SK-MEL-5 (cell line): ENCODE results near the gene COL5A1. TPM values are rescaled to one million over a fixed set of nuclear protein-coding genes. Genes with fewer than 3 reads are reported as not detected.

Source experiments
- DNase-seq: peaks from one replicate; pipeline ENCODE4 v3.0.0-alpha.2; 2016; ENCODE audit warnings: low read depth, low spot score
- in situ Hi-C: cut with HindIII; loops from 2 replicates; pipeline ENCODE4 v1.10.0; 2016; ENCODE audit warnings: low sequenced_read_pairs, high pct_unique_total_duplicates, low pct_unique_long_range_greater_than_20kb
- total RNA-seq: library from RNA; depleted of rRNA; stranded (reverse); fragments of >200 nt; shearing (Covaris generic); gene quantifications from 2 replicates; pipeline ENCODE4 v1.2.3, GENCODE V29; 2014

The COL5A1 gene
- total RNA-seq, 1 experiment from 2014 or later = not detected

DNA sequence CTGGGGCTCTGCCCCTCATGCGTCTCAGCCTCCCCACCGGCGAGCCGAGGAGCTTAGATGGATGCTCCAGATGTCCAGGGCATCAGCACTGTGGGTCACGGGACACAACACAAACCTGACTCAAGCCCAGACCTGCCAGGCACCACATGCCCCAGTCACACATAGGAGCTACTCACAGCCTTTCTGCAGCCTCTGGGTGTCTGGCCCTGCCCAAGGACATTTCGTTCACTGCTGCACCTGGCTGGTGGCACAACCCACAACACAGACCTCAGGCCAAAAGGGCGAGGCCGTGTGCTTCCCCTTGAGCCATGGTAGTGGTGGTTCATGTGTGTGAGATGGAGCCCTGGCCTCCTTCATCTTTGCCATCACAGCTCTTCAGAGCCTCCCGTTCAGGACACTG is 149.4 kb downstream of the COL5A1 start:
- DNase-seq = no peak
- in situ Hi-C loops = no loop called here

DNA sequence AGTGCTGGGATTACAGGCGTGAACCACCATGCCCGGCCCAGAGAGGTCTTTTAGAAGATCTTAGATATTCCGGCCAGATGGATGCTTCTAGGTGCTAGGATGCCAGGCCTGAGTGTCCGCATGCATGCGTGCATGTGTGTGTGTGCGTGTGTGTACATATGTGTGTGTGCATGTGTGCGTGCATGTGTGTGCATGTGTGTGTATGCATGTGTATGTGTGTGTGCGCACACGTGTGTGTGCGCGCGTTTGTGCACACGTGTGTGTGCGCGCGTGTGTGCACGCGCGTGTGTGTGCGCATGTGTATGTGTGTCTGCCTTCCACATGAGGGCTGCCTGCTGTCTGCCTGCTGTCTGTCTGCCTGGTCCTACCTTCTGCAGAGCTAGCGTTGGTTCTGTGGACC is 151.0 kb downstream of the COL5A1 start:
- in situ Hi-C loops = no loop called here
- DNase-seq = no peak

DNA sequence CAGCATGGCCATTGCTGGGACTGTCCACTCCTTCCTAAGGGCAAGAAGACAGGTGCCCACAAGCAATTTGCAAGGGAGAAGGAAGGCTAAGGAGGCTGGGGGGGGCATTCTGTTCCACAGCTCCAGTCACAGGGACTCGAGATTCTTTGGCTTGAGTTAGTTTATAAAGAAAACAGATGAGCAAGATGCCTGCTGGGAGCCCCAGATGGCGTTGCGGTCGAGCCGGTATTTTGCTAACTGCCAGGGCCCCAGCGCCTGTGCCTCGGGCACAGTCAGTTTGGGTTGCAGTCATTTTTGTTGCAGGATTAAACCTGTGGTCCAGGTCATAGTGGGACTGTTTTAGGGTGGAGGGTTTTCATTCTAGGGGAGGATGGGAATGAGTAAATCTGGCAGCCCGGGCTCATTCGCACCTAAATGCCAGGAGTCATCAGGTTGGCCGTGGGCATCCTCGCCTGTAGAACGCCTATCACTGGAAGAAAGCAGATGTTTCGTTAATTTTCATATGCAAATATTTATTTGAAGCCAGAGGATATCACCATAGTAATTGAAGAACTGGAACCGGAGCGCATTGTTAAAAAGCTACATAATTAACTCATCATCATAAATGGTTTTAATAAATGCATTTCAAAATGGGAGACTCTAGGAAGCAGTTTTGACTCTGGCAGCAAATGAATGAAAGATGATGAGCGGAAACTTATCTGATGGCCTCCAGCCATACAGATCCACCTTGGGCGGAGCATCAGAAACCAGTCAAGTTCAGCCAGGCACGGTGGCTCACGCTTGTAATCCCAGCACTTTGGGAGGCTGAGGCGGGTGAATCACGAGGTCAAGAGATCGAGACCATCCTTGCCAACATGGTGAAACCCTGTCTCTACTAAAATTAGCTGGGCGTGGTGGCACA is 151.9 kb downstream of the COL5A1 start:
- DNase-seq = no peak
- in situ Hi-C loops = no loop called here

DNA sequence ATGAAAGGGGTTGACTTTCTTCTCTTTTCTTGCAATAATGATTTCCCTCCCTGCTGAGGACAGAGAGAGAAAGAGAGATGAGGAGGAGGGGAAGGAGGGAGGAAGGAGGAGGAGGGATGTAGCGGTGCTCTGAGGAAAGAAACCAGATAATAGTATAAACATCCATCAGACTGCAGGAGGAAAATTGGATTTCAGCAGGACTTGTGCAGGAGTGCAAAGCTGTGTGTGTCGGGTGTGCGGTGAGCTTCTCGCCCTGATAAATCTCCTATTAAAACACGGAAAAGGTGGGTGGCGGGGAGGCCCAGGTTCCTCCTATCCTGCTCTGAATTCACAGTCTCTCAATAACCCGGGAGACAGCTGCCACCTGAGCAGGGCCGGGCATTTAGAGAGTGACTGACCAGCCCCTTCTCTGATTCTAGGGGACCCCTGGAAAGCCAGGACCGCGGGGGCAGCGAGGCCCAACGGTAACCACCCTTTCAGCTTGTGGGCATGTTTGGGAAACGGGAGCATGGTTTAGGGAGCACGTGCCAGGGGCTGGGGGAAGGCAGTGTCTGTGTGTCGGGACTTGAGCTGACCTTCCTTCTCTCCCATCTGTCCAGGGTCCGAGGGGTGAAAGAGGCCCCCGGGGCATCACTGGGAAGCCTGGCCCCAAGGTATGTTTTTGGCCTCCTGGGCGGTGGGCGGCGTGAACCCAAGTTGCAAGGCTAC is 153.2 kb downstream of the COL5A1 start:
- in situ Hi-C loops = no loop called here
- no peak for DNase-seq

DNA sequence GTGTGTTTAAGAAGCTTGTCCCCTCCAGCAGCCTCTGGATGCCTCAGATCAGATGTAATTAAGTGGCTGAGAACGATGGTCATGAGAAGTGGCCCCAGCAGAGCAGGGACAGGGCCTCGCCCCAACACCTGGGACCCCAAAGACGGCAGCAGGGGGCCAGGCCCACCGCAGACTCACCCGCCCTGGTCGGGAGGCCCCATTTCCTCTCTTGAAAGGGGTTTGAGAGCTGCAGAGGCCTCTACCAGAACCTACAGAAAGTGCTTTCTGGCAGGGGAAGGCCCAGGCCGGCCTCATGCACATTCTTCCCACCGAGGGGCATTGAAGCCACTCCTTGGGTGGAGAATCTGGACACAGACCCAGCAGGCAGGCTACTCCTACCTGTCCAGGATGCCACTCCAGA is 153.8 kb downstream of the COL5A1 start:
- in situ Hi-C loops = no loop called here
- DNase-seq = no peak

DNA sequence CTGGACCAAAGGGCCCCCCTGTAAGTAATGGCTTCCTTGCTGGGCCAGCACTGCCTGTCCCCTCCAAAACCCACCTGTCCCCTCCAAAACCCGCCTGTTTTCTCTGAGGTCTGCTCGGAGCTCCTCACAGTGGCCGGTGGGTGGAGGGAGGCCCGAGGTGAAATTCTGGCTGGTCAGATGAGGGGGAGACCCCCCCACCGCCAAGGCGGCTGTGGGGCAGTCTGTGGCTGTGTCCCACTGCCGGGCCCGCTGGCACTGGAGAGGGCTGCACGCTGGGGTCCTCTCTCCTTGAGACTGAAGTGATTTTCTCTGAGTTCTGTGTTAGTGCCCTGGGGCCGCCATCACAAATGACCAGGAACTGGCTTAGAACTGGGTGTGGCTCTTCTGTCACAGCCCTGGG is 155.3 kb downstream of the COL5A1 start:
- in situ Hi-C loops = no loop called here
- no peak for DNase-seq

DNA sequence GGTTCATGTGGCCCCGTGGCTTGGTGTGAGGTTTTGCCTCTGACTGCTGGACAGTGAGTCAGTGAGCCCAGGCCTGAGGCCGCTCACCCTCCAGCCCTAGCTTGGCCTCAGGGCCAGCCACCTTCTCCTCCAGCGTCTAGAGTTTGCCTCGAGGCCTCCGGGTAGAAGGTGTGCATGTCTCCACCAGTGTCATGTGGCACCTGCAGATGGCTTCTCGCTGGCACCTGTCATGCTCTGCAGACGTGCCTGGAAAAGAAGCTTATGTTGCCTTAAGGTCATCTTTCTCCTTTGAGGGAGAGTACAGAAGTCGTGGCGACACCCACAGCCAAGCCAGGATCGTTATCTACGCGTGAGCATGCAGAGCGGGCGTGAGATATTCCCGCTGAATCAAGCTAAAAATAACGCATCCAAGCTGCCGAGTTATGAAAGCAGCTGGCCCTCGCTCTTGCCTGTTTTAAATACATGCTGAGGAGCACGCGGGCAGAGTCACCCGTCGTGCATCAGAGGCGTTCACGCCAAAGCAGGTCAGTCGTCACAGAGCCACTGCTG is 159.3 kb downstream of the COL5A1 start:
- in situ Hi-C loops = no loop called here

DNA sequence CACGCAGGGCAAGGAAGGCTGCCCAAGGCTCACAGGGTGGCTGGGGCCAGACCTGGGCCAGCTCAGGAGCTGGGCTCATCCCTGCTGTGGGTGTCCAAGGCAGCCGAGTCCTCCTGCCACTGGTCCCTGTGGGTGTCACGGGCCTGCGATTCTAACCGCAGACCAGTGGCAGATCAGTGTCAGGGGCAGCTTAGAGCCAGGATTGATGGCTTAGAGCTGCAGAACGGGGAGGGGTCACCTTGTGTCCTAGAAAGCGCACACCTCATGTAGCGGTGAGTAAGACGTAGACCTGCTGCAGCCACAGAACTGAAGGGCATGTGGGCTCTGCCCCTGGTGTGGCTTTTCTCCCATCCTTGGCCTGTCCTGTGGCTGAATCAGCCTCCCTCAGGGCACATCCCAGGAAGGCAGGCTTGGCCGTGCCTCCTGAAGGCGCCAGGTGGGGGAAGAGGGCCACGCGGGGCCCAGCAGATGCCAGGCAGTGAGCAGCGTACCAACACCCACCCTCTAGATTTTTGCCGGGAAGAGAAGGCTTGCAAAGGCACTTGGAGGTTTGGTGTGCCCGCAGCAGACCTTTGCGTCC is 160.7 kb downstream of the COL5A1 start:
- DNase-seq = no peak
- in situ Hi-C loops = no loop called here

More for the DNA sequence above, 159.3 kb downstream of the COL5A1 start:
- DNase-seq = no peak

DNA sequence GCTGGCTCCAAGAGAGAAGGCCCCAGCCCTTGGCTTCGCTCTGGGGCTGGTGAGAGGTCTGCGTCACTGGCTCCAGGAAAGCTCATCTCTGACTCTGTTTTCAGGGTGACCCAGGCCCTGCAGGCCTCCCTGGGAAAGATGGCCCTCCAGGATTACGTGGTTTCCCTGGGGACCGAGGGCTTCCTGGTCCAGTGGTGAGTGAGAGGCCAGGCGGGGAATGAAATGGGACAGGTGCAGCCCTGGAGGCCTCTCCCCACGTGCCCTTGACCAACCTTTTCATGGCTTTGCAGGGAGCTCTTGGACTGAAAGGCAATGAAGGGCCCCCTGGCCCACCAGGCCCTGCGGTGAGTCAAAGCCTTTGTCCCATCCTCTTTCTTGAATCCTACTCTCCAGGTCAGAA is 163.3 kb downstream of the COL5A1 start:
- no peak for DNase-seq
- in situ Hi-C loops = no loop called here

DNA sequence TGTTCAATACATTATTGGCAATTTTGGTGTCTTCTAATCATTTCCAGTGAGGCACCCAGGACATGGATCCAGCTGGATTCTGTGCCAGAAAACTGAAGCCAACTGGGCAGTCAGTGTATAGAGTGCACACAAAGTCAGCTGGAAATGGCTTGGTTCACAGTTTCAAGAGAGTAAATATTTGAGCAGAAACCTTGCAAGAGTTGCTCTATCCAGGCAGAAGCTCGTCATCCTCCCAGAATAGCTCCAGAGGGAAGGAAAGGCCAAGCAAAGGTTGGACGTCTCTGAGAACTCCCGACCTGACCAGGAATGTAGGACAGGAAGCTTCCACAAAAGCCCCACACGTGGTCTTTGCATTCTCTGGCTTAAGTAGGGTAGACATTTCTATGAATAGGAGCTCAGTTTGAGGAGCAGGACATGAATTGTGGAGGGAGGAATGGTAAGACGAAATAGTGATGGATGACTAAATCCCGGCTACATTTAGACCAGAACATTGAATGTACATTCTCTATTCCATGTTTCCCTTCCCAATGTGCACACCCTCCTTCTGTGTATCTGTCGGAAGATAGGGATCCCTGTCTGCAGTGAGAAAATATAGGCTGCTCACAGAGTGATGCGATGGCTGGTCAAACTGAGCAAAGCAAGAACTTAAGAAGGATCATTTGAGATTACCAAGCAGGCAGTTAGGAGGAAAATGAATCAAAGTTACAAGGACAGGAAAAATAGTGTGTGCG is 166.3 kb downstream of the COL5A1 start:
- in situ Hi-C loops = no loop called here
- DNase-seq = no peak

DNA sequence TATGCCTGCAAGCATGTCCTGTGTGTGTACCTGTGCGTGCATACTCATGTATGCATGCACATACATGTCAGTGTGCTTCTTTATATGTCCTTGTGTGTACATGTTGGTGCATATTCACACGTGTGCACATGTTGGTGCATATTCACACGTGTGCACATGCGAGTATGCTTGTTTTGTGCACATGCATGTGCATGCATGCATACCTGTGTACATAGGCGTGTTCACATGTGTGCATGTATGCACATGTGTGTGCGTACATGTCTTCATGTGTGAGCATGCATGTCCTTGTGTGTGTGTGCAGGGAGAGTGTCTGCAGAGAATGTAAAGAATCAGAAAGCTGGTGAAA is 166.8 kb downstream of the COL5A1 start:
- DNase-seq = no peak
- in situ Hi-C loops = no loop called here

DNA sequence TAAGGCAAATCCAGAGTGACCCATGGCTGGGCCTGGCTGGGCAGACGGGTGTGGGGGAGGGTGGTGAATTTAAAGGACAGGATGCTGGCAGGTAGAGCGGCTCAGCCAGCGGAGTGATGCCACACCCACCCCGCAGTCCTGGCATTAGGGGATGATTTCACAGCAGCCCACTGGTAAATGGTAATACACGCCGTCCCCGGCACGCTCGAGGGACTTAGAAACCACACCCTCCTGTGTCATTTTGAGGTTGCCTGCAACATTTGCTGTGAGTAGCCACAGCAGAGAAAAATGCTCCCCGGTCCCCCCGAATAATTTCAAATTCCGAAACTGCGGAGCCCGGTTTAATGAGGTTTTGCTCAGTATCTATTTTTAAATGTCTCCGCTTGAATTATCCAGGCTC is 167.7 kb downstream of the COL5A1 start:
- no peak for DNase-seq
- in situ Hi-C loops = no loop called here

DNA sequence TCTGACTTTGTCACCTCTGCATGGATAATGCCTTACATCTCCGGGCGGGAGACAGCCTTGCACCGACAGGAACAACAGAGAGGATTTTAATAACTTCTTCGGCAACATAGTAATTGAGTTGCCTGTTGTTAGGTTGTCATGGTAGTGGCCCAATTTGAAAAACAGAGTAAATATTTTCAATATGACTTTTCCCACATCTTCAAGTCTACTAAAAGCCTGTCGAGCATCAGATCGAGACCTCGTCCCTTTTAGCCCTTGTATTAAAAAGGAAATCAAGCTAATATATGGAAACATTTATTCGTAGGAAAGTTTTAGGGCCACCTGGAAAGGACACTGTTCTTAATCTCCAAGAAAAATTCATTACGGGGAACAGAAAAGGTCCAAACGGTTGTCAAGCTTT is 168.2 kb downstream of the COL5A1 start:
- no peak for DNase-seq

DNA sequence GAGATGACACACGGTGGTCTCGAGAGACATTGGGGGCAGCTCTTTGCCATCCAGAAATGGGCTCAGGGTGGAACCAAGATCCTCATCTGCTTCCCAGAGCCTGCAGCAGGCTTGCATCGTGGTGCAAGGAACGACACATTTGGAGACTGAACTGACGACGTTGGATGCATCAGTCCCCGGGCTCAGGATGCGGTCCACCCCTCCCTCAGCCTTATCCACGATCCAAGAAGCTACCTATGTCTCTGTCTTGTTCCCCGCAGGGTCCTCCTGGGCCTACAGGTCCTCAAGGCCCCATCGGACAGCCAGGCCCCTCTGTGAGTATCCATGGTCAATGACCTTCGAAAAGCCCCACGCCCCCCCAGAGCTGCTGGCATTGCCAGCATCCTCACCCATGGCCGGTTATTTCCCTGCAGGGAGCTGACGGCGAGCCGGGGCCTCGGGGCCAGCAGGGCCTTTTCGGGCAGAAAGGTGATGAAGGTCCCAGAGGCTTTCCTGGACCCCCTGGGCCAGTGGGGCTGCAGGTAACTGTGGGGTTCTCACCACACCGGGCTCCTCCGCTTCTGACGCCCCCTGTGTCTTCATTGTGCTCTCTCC is 169.6 kb downstream of the COL5A1 start:
- DNase-seq = no peak

More for the DNA sequence above, 168.2 kb downstream of the COL5A1 start:
- in situ Hi-C loops = no loop called here

DNA sequence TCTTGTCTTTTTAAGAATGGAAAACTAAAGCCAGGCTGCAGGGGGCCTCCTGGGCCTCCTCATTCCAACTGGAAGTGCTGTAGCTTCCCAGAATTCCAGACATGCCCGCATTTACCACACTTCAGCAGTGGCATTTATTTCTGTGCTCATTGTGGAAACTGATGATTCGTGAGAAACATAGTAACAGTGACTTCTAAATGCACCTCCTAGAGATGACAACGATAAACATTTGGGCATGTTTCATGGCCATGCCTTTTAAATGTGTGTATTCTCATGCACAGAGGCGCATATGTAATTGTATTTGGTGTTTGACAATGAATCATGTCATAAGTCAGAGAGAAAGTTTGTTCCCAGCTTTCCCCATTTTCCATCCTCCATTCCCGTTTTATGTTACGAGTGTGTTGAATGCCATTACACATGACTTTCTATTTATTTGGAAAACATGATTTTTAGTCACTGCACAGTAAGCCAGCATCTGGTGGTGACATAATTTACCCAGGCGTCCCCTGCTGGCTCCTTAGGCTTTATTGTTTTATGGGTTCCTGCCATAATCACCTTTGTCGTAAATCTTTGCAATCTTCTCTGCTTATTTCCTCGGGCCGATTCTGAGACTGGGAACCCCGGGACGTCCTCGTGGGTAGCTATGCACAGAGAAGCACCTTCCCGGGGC is 170.2 kb downstream of the COL5A1 start:
- DNase-seq = peak; percentile 9

More for the DNA sequence above, 169.6 kb downstream of the COL5A1 start:
- in situ Hi-C loops = no loop called here

DNA sequence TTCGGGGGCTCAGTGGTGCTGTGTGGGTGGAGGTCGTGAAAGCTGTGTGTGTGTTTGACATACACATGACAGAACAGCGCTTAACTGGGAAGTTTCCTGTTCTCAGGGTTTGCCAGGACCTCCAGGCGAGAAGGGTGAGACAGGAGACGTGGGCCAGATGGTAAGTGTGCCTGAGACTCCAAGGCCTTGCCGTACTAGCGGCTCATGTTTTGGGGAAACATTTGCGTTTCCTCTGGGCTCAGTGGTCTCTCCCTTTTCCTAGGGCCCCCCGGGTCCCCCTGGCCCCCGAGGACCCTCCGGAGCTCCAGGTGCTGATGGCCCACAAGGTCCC is 170.7 kb downstream of the COL5A1 start:
- DNase-seq = no peak
- in situ Hi-C loops = no loop called here

More for the DNA sequence above, 170.2 kb downstream of the COL5A1 start:
- in situ Hi-C loops = no loop called here

DNA sequence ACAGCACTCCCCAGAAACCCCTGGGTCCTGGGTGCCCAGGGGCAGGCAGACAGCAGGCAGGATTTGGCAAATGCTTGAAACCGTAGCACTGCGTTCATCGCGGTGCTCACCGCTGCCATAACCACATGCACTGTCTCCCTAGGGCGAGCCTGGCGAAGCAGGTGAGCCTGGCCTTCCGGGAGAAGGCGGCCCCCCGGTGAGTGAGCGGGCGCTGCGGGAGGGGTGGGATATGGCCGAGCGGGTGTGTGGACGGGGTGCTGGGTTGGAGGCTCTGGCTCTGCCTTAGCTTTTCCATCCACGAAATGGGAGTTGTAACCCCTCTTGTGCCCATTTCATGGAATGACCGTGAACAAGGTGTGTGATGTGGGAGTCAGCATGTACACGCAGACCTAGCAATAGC is 172.2 kb downstream of the COL5A1 start:
- in situ Hi-C loops = no loop called here
- no peak for DNase-seq
